A673 (cell line): ENCODE results near the gene CD164L2. TPM values are rescaled to one million over a fixed set of nuclear protein-coding genes. Genes with fewer than 3 reads are reported as not detected.

ENCODE experiments used
- BruUV-seq: library from RNA; stranded (reverse); fragments of 400-500 nt; replicated peaks from 2 replicates; lab custom pipeline; 2021; lab: Mats Ljungman, UMichigan
- CTCF ChIA-PET: fragments of 300-600 bp; sonication (Branson Sonifier 250); formaldehyde crosslinking; loops from one replicate; lab custom pipeline; 2022; ENCODE audit warnings: antibody characterized with exemption; lab: Charles Lee
- POLR2A ChIA-PET: fragments of 300-600 bp; sonication (Branson Sonifier 250); formaldehyde crosslinking; loops from one replicate; lab custom pipeline; 2022; ENCODE audit warnings: antibody characterized with exemption; ENCODE audit not compliant: low non-redundant PET; lab: Charles Lee
- DNase-seq: peaks from one replicate; pipeline ENCODE4 v3.0.0-alpha.2; 2015; ENCODE audit warnings: low spot score
- H3K27ac ChIP-seq: fragments of 200-600 bp; sonication (generic); 2 replicates; pipeline ENCODE4 v1.5.1; 2016; ENCODE audit warnings: mixed run types, low read depth, mild to moderate bottlenecking, mixed read lengths, antibody characterized with exemption, low read length; ENCODE audit not compliant: poor library complexity, severe bottlenecking
- H3K27me3 ChIP-seq: fragments of 200-600 bp; sonication (generic); replicated peaks from 2 replicates; pipeline ENCODE4 v1.6.1; 2017; ENCODE audit warnings: mixed run types, low read depth, mild to moderate bottlenecking, mixed read lengths, antibody characterized with exemption, low read length; ENCODE audit not compliant: insufficient read depth, poor library complexity
- H3K36me3 ChIP-seq: fragments of 200-600 bp; sonication (generic); 2 replicates; pipeline ENCODE4 v1.6.1; 2016; ENCODE audit warnings: mixed run types, mild to moderate bottlenecking, mixed read lengths, antibody characterized with exemption, low read length; ENCODE audit not compliant: insufficient read depth, poor library complexity, severe bottlenecking
- H3K4me1 ChIP-seq: fragments of 200-600 bp; sonication (generic); 2 replicates; pipeline ENCODE4 v1.6.1; 2017; ENCODE audit warnings: mixed run types, mild to moderate bottlenecking, mixed read lengths, antibody characterized with exemption, low read length; ENCODE audit not compliant: insufficient read depth, poor library complexity, severe bottlenecking
- H3K4me3 ChIP-seq: fragments of 200-600 bp; sonication (generic); 2 replicates; pipeline ENCODE4 v1.5.1; 2016; ENCODE audit warnings: low read depth, mixed run types, mild to moderate bottlenecking, mixed read lengths, low read length; ENCODE audit not compliant: poor library complexity, severe bottlenecking
- H3K9me3 ChIP-seq: fragments of 200-600 bp; sonication (generic); 2 replicates; pipeline ENCODE4 v1.6.1; 2016; ENCODE audit warnings: mixed run types, low read depth, mild to moderate bottlenecking, mixed read lengths, antibody characterized with exemption, low read length; ENCODE audit not compliant: poor library complexity, severe bottlenecking
- EZH2 ChIP-seq: fragments of 200-600 bp; sonication (generic); IDR thresholded peaks from 2 replicates; pipeline ENCODE4 v1.6.1; 2017; ENCODE audit warnings: borderline replicate concordance, low read depth, mild to moderate bottlenecking, mixed read lengths, antibody characterized with exemption, low read length; ENCODE audit not compliant: poor library complexity, severe bottlenecking
- intact Hi-C: fragments of 100-400 bp; cut with micrococcal nuclease; formaldehyde crosslinking; loops from one replicate; pipeline ENCODE4 v1.10.0; 2022; ENCODE audit not compliant: unreplicated experiment
- total RNA-seq: library from RNA; stranded (reverse); gene quantifications from 2 replicates; pipeline ENCODE4 v1.2.3, GENCODE V29; 2021
- TF ChIP-seq, protein P1 (sequence below): fragments of 300-800, 200-600 bp; sonication (generic); conservative IDR thresholded peaks from 2 replicates; pipeline ENCODE4 v1.5.1; 2017; ENCODE audit warnings: low read depth, mild to moderate bottlenecking, antibody characterized with exemption, low read length, moderate library complexity, mixed read lengths

Gene CD164L2
- total RNA-seq, 1 experiment from 2014 or later = not detected

- H3K27ac ChIP-seq = no peak overlapping the region
- no TSS peak for BruUV-seq
- CTCF ChIA-PET = interaction anchor here (0.5 to 1.6 kb wide), 3 partner anchors 154 to 371 kb away, joined by 3 to 10 read pairs (median 4); no protein-coding TSS in a partner anchor
- TF ChIP-seq EZH2 = no peak
- TF ChIP-seq, protein P1, sequence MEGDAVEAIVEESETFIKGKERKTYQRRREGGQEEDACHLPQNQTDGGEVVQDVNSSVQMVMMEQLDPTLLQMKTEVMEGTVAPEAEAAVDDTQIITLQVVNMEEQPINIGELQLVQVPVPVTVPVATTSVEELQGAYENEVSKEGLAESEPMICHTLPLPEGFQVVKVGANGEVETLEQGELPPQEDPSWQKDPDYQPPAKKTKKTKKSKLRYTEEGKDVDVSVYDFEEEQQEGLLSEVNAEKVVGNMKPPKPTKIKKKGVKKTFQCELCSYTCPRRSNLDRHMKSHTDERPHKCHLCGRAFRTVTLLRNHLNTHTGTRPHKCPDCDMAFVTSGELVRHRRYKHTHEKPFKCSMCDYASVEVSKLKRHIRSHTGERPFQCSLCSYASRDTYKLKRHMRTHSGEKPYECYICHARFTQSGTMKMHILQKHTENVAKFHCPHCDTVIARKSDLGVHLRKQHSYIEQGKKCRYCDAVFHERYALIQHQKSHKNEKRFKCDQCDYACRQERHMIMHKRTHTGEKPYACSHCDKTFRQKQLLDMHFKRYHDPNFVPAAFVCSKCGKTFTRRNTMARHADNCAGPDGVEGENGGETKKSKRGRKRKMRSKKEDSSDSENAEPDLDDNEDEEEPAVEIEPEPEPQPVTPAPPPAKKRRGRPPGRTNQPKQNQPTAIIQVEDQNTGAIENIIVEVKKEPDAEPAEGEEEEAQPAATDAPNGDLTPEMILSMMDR = peak; percentile 32; the same call in 1 of the 2 replicates
- POLR2A ChIA-PET = no interaction called here
- H3K4me3 ChIP-seq = no peak overlapping the region
- intact Hi-C loops = loop anchor here (5.0 kb wide), 1 partner anchor 264 kb away; no protein-coding TSS in a partner anchor
- H3K36me3 ChIP-seq = peaks cover 11% of the 10 kb centered on the region
- DNase-seq = no peak
- H3K9me3 ChIP-seq = no peaks in the 10 kb centered on the region
- H3K4me1 ChIP-seq = no peaks in the 10 kb centered on the region
- no peaks in the 10 kb centered on the region for H3K27me3 ChIP-seq
These were observed 20.1 kb upstream of the CD164L2 start for GRCh38 chr1:27403065-27403726.

- no peak overlapping the region for H3K4me3 ChIP-seq
- H3K27ac ChIP-seq = no peak overlapping the region
- H3K36me3 ChIP-seq = peaks cover 3% of the 10 kb centered on the region
- no TSS peak for BruUV-seq
- intact Hi-C loops = loop anchor here (5.0 kb wide), 1 partner anchor 265 kb away; no protein-coding TSS in a partner anchor
- DNase-seq = peak; percentile 45
- TF ChIP-seq, protein P1 = peak; percentile 45
- TF ChIP-seq EZH2 = no peak
- ChIA-PET CTCF (interaction anchor here (0.5 to 1.6 kb wide), 3 partner anchors 155 to 370 kb away, joined by 3 to 10 read pairs (median 4); no protein-coding TSS in a partner anchor), POLR2A (no interaction called here)
- no peaks in the 10 kb centered on the region for H3K9me3 ChIP-seq
- H3K27me3 ChIP-seq = no peaks in the 10 kb centered on the region
- no peaks in the 10 kb centered on the region for H3K4me1 ChIP-seq
These were observed 19.2 kb upstream of the CD164L2 start for GRCh38 chr1:27402349-27402754.

DNA sequence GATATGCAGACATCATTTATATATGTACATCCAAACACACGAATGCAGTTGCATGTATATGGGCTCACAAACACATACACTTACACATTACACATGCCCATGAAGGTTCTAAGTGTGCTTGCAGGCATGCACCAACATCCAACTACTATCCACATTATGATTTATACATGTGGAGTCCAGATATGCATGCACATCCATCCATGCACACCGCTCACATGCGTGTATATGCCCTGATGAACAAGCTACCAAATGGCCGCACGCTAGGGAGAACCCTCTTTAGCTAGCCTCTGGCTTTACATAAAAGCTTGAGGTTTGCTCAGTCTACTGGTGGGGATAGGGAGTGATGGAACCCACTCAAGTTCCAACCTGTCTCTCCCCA, 17.8 kb upstream of the CD164L2 start:
- H3K4me3 ChIP-seq = no peak overlapping the region
- POLR2A ChIA-PET = no interaction called here
- CTCF ChIA-PET = interaction anchor here (0.5 kb wide), 1 partner anchor 206 kb away, joined by 9 read pairs; no protein-coding TSS in a partner anchor
- H3K27me3 ChIP-seq = no peaks in the 10 kb centered on the region
- DNase-seq = no peak
- no TSS peak for BruUV-seq
- no peak overlapping the region for H3K27ac ChIP-seq
- H3K9me3 ChIP-seq = no peaks in the 10 kb centered on the region
- intact Hi-C loops = loop anchor here (5.0 kb wide), 1 partner anchor 266 kb away; no protein-coding TSS in a partner anchor
- no peaks in the 10 kb centered on the region for H3K4me1 ChIP-seq
- no peaks in the 10 kb centered on the region for H3K36me3 ChIP-seq
- no peak for TF ChIP-seq EZH2
